GM12872 (cell line): ENCODE results near the gene SRRM3.

Experiments
- CTCF ChIP-seq: IDR thresholded peaks from 3 replicates; pipeline ENCODE4 v1.5.1; 2011; ENCODE audit warnings: low read depth, mild to moderate bottlenecking, low read length, moderate library complexity; ENCODE audit not compliant: insufficient read depth

SRRM3 gene

GRCh38 chr7:76234282-76234584 lies 32.5 kb downstream of the SRRM3 start:
- no peak for TF ChIP-seq CTCF

GRCh38 chr7:76234931-76235441 lies 33.3 kb downstream of the SRRM3 start:
- no peak for TF ChIP-seq CTCF

- TF ChIP-seq CTCF, result no peak
Observed at GRCh38 chr7:76236224-76236623, 34.5 kb downstream of the SRRM3 start.

- TF ChIP-seq CTCF, result no peak
Observed at GRCh38 chr7:76238326-76238725, 36.6 kb downstream of the SRRM3 start.

GRCh38 chr7:76241141-76241540 lies 39.4 kb downstream of the SRRM3 start:
- TF ChIP-seq CTCF, result no peak

- TF ChIP-seq CTCF, result no peak
Observed at GRCh38 chr7:76244781-76245391, 43.2 kb downstream of the SRRM3 start.

- TF ChIP-seq CTCF, result no peak
Observed at GRCh38 chr7:76246804-76247389, 45.2 kb downstream of the SRRM3 start.
